ENCODE results near the gene AMDHD2.
"Not testable (repeated sequence)": the region's sequence is repeated elsewhere in the genome, so short reads cannot be mapped to it uniquely, and the experiment has no call there.

DNA sequence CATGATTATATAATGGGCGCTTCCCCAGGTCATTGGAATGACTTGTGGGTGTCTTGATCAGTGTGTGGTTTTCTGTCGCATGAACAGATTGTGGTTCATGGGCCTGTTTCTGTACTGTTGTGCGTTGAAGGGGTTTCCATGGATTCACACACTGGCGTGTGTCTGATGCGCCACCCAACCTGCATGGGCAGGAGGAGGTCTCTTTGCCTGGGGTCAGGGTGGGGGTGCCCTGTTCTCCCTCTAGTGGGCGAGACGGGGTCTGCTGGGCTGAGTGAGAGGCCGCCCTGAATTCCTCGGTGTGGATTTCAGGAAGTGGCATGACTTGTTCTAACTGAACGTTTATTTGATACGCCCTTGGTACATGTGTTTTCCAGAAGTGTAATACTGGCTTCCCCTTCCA, 60.0 kb downstream of the AMDHD2 start:
- not testable (repeated sequence) for TF ChIP-seq EZH2phosphoT487 (IDR thresholded peaks at IDR 0.05; ENCODE audit: unreplicated experiment); EZH2 (IDR thresholded peaks at IDR 0.05; ENCODE audit: low read depth, unreplicated experiment)
- peak; percentile 26 to 46; a peak in 2 of 4 replicates for TF ChIP-seq CTCF (conservative IDR thresholded peaks at IDR 0.05; ENCODE audit: low read depth in 2 of 2)

Measured in GM23338 (cell line).